Caco-2 (cell line): ENCODE data around the gene SEMA6B. TPM values are rescaled to one million over a fixed set of nuclear protein-coding genes. Genes with fewer than 3 reads are reported as not detected.

Experiments
- BruUV-seq: library from RNA; stranded (reverse); fragments of 400-500 nt; replicated peaks from 2 replicates; lab custom pipeline; 2021; lab: Mats Ljungman, UMichigan
- CTCF ChIA-PET: fragments of 300-600 bp; sonication (Branson Sonifier 250); formaldehyde crosslinking; loops from one replicate; lab custom pipeline; 2022; ENCODE audit warnings: antibody characterized with exemption; lab: Charles Lee
- POLR2A ChIA-PET: fragments of 300-600 bp; sonication (Branson Sonifier 250); formaldehyde crosslinking; loops from one replicate; lab custom pipeline; 2022; ENCODE audit warnings: antibody characterized with exemption; lab: Charles Lee
- DNase-seq, 2 experiments: peaks; one replicate each; pipeline versions ENCODE4 v3.0.0 to v3.0.0-alpha.2; 2020 to 2022
- H3K27me3 ChIP-seq: replicated peaks from 2 replicates; pipeline ENCODE4 v1.6.0; 2011; ENCODE audit warnings: low read length; ENCODE audit not compliant: control insufficient read depth, insufficient read depth
- H3K36me3 ChIP-seq: 2 replicates; pipeline ENCODE4 v1.5.1; 2011; ENCODE audit warnings: low read length; ENCODE audit not compliant: control insufficient read depth, insufficient read depth
- H3K4me1 ChIP-seq: fragments of 250-450 bp; sonication (Bioruptor Pico); 2 replicates; pipeline ENCODE4 v1.5.1; 2020; ENCODE audit warnings: mild to moderate bottlenecking
- H3K4me3 ChIP-seq: 2 replicates; pipeline ENCODE4 v1.5.1; 2011; ENCODE audit warnings: low read depth, mild to moderate bottlenecking, control low read depth, low read length
- H3K9me3 ChIP-seq: fragments of 250-450 bp; sonication (Bioruptor Pico); 2 replicates; pipeline ENCODE4 v1.5.1; 2020; ENCODE audit warnings: mild to moderate bottlenecking, moderate library complexity
- H3K27ac Mint-ChIP-seq: one replicate; pipeline ENCODE4 v1.8.0; 2022; ENCODE audit warnings: mixed read lengths; ENCODE audit not compliant: unreplicated experiment
- H3K27me3 Mint-ChIP-seq: one replicate; pipeline ENCODE4 v1.8.0; 2022; ENCODE audit warnings: mixed read lengths; ENCODE audit not compliant: insufficient read depth, unreplicated experiment
- H3K36me3 Mint-ChIP-seq: one replicate; pipeline ENCODE4 v1.8.0; 2022; ENCODE audit warnings: mild to moderate bottlenecking, mixed read lengths; ENCODE audit not compliant: insufficient read depth, unreplicated experiment
- H3K4me1 Mint-ChIP-seq: one replicate; pipeline ENCODE4 v1.8.0; 2022; ENCODE audit warnings: low read depth, mixed read lengths; ENCODE audit not compliant: unreplicated experiment
- H3K4me3 Mint-ChIP-seq: one replicate; pipeline ENCODE4 v1.8.0; 2022; ENCODE audit warnings: mild to moderate bottlenecking, moderate library complexity, mixed read lengths; ENCODE audit not compliant: unreplicated experiment
- H3K9me3 Mint-ChIP-seq: one replicate; pipeline ENCODE4 v1.8.0; 2022; ENCODE audit warnings: mixed read lengths; ENCODE audit not compliant: unreplicated experiment
- intact Hi-C: fragments of 100-400 bp; cut with micrococcal nuclease; formaldehyde crosslinking; loops from one replicate; pipeline ENCODE4 v1.10.0; 2022; ENCODE audit not compliant: unreplicated experiment
- total RNA-seq: library from RNA; stranded (reverse); gene quantifications from 2 replicates; pipeline ENCODE4 v1.2.3, GENCODE V29; 2022
- TF ChIP-seq, protein P1 (sequence below), 2 experiments: fragments of 200-600 bp in 1 of 2; IDR thresholded peaks; 1 replicate in 1 of 2; 2 replicates in 1 of 2; pipeline versions ENCODE4 v1.5.1 to v1.8.0; 2011 to 2022; ENCODE audit warnings: antibody characterized with exemption in 1 of 2, control low read depth in 1 of 2, inconsistent platforms in 1 of 2, low read depth in 1 of 2, low read length in 1 of 2, mild to moderate bottlenecking in 1 of 2, moderate library complexity in 1 of 2; ENCODE audit not compliant: insufficient read depth in 1 of 2, severe bottlenecking in 1 of 2, unreplicated experiment in 1 of 2

The SEMA6B gene
- total RNA-seq, 1 experiment from 2014 or later = 0.39 TPM

DNA sequence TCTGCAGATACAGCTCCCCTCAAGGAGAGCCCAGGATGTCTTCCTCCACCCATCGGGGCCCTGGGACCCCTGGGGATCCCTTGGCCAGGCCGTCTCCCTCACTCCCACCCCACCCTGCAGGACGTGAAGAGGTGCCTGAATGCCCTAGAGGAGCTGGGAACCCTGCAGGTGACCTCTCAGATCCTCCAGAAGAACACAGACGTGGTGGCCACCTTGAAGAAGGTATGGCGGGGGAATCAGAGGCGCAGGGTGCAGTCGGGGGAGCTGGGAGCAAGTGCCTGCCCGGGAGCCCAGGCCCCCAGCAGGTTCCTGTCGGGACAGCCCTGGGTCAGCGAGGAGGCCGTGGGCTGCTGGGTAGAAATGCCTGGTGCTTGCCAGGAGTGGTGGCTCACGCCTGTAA, 60.8 kb downstream of the SEMA6B start:
- Histone ChIP-seq H3K4me1 (no peaks in the 10 kb centered on the region), H3K4me3 (no peak overlapping the region), H3K9me3 (no peaks in the 10 kb centered on the region), H3K36me3 (no peaks in the 10 kb centered on the region; the same call in 1 of the 2 replicates), H3K27me3 (no peaks in the 10 kb centered on the region)
- H3K27ac Mint-ChIP-seq = no peak overlapping the region
- no peak overlapping the region for H3K4me3 Mint-ChIP-seq
- no peaks in the 10 kb centered on the region for H3K4me1 Mint-ChIP-seq
- CTCF ChIA-PET = no interaction called here
- TF ChIP-seq, protein P1, sequence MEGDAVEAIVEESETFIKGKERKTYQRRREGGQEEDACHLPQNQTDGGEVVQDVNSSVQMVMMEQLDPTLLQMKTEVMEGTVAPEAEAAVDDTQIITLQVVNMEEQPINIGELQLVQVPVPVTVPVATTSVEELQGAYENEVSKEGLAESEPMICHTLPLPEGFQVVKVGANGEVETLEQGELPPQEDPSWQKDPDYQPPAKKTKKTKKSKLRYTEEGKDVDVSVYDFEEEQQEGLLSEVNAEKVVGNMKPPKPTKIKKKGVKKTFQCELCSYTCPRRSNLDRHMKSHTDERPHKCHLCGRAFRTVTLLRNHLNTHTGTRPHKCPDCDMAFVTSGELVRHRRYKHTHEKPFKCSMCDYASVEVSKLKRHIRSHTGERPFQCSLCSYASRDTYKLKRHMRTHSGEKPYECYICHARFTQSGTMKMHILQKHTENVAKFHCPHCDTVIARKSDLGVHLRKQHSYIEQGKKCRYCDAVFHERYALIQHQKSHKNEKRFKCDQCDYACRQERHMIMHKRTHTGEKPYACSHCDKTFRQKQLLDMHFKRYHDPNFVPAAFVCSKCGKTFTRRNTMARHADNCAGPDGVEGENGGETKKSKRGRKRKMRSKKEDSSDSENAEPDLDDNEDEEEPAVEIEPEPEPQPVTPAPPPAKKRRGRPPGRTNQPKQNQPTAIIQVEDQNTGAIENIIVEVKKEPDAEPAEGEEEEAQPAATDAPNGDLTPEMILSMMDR (IDR thresholded peaks at IDR 0.05; ENCODE audit: insufficient read depth in 1 of 2, low read depth in 1 of 2, low read length in 1 of 2, severe bottlenecking in 1 of 2, unreplicated experiment in 1 of 2) = no peak
- POLR2A ChIA-PET = no interaction called here
- intact Hi-C loops = no loop called here
- H3K36me3 Mint-ChIP-seq = peaks cover 14% of the 10 kb centered on the region
- H3K27me3 Mint-ChIP-seq = no peaks in the 10 kb centered on the region
- DNase-seq = no peak
- no TSS peak for BruUV-seq
- H3K9me3 Mint-ChIP-seq = no peaks in the 10 kb centered on the region

DNA sequence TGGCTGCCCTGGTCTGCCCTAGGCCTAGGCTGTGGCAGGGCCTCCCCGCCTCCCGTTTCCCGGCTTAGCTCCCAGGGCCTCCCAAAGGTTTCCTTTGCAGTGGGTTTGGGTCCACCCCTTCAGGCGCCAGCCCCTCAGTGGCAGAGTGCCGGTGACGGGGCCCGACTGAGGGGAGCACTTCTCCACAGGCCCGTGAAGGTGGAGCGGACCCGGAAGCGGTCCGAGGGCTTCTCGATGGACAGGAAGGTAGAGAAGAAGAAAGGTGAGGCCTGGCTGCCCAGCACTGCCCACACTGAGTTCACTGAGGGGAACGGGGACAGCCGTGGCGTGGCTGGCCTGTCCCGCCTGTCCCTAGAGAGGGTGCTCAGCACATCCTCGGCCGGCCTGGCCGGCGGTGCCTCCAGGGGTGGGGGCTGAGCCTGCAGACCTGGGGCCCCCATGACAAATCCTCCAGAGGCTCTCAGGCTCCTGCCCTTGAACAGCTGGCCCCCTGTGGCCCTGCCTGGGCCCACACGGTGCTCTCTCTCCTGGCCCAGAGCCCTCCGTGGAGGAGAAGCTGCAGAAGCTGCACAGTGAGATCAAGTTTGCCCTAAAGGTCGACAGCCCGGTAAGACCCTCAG, 61.6 kb downstream of the SEMA6B start:
- no peaks in the 10 kb centered on the region for H3K27me3 ChIP-seq
- Mint-ChIP-seq H3K27ac (no peak overlapping the region), H3K27me3 (no peaks in the 10 kb centered on the region), H3K9me3 (no peaks in the 10 kb centered on the region), H3K36me3 (peaks cover 14% of the 10 kb centered on the region), H3K4me3 (no peak overlapping the region), H3K4me1 (no peaks in the 10 kb centered on the region)
- no peaks in the 10 kb centered on the region; the same call in 1 of the 2 replicates for H3K36me3 ChIP-seq
- intact Hi-C loops = no loop called here
- H3K4me1 ChIP-seq = no peaks in the 10 kb centered on the region
- DNase-seq = no peak
- POLR2A ChIA-PET = no interaction called here
- H3K9me3 ChIP-seq = no peaks in the 10 kb centered on the region
- H3K4me3 ChIP-seq = no peak overlapping the region
- CTCF ChIA-PET = no interaction called here
- TF ChIP-seq, protein P1 (IDR thresholded peaks at IDR 0.05; ENCODE audit: insufficient read depth in 1 of 2, low read depth in 1 of 2, low read length in 1 of 2, severe bottlenecking in 1 of 2, unreplicated experiment in 1 of 2) = no peak
- no TSS peak for BruUV-seq

DNA sequence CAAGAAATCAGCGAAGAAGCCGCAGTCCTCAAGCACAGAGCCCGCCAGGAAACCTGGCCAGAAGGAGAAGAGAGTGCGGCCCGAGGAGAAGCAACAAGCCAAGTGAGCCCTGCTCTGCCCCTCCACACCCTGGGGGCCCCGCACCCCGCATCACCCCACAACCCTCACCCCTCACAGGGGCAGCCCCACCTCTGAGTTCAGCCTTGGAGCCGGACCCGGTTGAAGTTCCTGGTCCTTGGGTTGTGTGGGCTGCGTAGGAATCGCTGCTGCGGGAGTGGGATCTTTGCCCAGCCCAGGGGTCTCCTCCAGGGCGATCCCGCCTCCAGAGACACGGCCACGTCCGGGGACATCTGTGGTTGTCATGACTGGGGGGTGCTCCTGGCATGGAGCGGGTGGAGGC, 63.2 kb downstream of the SEMA6B start:
- POLR2A ChIA-PET = no interaction called here
- peaks cover 14% of the 10 kb centered on the region for H3K36me3 Mint-ChIP-seq
- H3K4me3 ChIP-seq = no peak overlapping the region
- BruUV-seq = no TSS peak
- intact Hi-C loops = no loop called here
- CTCF ChIA-PET = no interaction called here
- TF ChIP-seq, protein P1 (IDR thresholded peaks at IDR 0.05; ENCODE audit: insufficient read depth in 1 of 2, low read depth in 1 of 2, low read length in 1 of 2, severe bottlenecking in 1 of 2, unreplicated experiment in 1 of 2) = no peak
- H3K4me1 Mint-ChIP-seq = no peaks in the 10 kb centered on the region
- H3K27me3 ChIP-seq = no peaks in the 10 kb centered on the region
- H3K36me3 ChIP-seq = peaks cover 1% of the 10 kb centered on the region
- H3K27ac Mint-ChIP-seq = no peak overlapping the region
- H3K27me3 Mint-ChIP-seq = no peaks in the 10 kb centered on the region
- H3K9me3 ChIP-seq = no peaks in the 10 kb centered on the region
- H3K4me1 ChIP-seq = no peaks in the 10 kb centered on the region
- H3K9me3 Mint-ChIP-seq = no peaks in the 10 kb centered on the region
- H3K4me3 Mint-ChIP-seq = no peak overlapping the region
- no peak for DNase-seq
